PC-9 (cell line): ENCODE results near the gene ANKS1B. TPM values are rescaled to one million over a fixed set of nuclear protein-coding genes. Genes with fewer than 3 reads are reported as not detected.
"Not testable (repeated sequence)": the region's sequence is repeated elsewhere in the genome, so short reads cannot be mapped to it uniquely, and the experiment has no call there.

ENCODE experiments used
- BruUV-seq: library from RNA; stranded (reverse); fragments of 400-500 nt; replicated peaks from 2 replicates; lab custom pipeline; 2021; lab: Mats Ljungman, UMichigan
- CTCF ChIA-PET: fragments of 300-600 bp; sonication (Branson Sonifier 250); formaldehyde crosslinking; loops from one replicate; lab custom pipeline; 2022; ENCODE audit warnings: antibody characterized with exemption; lab: Charles Lee
- POLR2A ChIA-PET: fragments of 300-600 bp; sonication (Branson Sonifier 250); formaldehyde crosslinking; loops from one replicate; lab custom pipeline; 2022; ENCODE audit warnings: antibody characterized with exemption; ENCODE audit not compliant: unreplicated experiment; lab: Charles Lee
- DNase-seq, 2 experiments: peaks; one replicate each; pipeline versions ENCODE4 v3.0.0 to v3.0.0-alpha.2; 2015 to 2022; ENCODE audit warnings: mixed read lengths in 1 of 2
- H2AFZ ChIP-seq: fragments of 200-600 bp; sonication (generic); 2 replicates; pipeline ENCODE4 v1.8.1; 2017; ENCODE audit warnings: antibody characterized with exemption
- H3F3A ChIP-seq: fragments of 200-600 bp; sonication (generic); 2 replicates; pipeline ENCODE4 v1.8.1; 2017; ENCODE audit warnings: antibody characterized with exemption, mild to moderate bottlenecking, low read depth; ENCODE audit not compliant: insufficient read depth
- H3K27ac ChIP-seq: fragments of 200-600 bp; sonication (generic); 2 replicates; pipeline ENCODE4 v1.6.1; 2016; ENCODE audit warnings: mixed run types
- H3K27me3 ChIP-seq: fragments of 200-600 bp; sonication (generic); 2 replicates; pipeline ENCODE4 v1.6.1; 2016; ENCODE audit warnings: low read depth, mixed run types; ENCODE audit not compliant: insufficient read depth
- H3K36me3 ChIP-seq: fragments of 200-600 bp; sonication (generic); 2 replicates; pipeline ENCODE4 v1.6.1; 2016; ENCODE audit warnings: low read depth, mixed run types
- H3K4me1 ChIP-seq: fragments of 200-600 bp; sonication (generic); replicated peaks from 2 replicates; pipeline ENCODE4 v1.6.1; 2016; ENCODE audit warnings: mixed run types; ENCODE audit not compliant: insufficient read depth
- H3K4me2 ChIP-seq: fragments of 200-600 bp; sonication (generic); 2 replicates; pipeline ENCODE4 v1.6.1; 2017; ENCODE audit warnings: mixed run types
- H3K4me3 ChIP-seq: fragments of 200-600 bp; sonication (generic); 2 replicates; pipeline ENCODE4 v1.6.1; 2016; ENCODE audit warnings: mixed run types
- H3K79me2 ChIP-seq: fragments of 200-600 bp; sonication (generic); 2 replicates; pipeline ENCODE4 v1.6.1; 2017; ENCODE audit warnings: low read depth, mixed run types
- H3K9me2 ChIP-seq: fragments of 200-600 bp; sonication (generic); 2 replicates; pipeline ENCODE4 v1.8.1; 2017; ENCODE audit warnings: mild to moderate bottlenecking; ENCODE audit not compliant: insufficient read depth
- H3K9me3 ChIP-seq: fragments of 200-600 bp; sonication (generic); 2 replicates; pipeline ENCODE4 v1.8.1; 2016; ENCODE audit warnings: low read depth; ENCODE audit not compliant: insufficient read depth
- H4K20me1 ChIP-seq: fragments of 200-600 bp; sonication (generic); 2 replicates; pipeline ENCODE4 v1.8.1; 2017; ENCODE audit not compliant: insufficient read depth
- CTCF ChIP-seq: fragments of 200-600 bp; sonication (generic); conservative IDR thresholded peaks from 2 replicates; pipeline ENCODE4 v1.6.1; 2017; ENCODE audit warnings: mixed run types, antibody characterized with exemption, mild to moderate bottlenecking, moderate library complexity
- EZH2 ChIP-seq: fragments of 200-600 bp; sonication (generic); IDR thresholded peaks from 2 replicates; pipeline ENCODE4 v1.8.0; 2017; ENCODE audit warnings: antibody characterized with exemption, low read depth
- intact Hi-C: fragments of 100-400 bp; cut with micrococcal nuclease; formaldehyde crosslinking; loops from one replicate; pipeline ENCODE4 v1.10.0; 2022; ENCODE audit not compliant: unreplicated experiment
- total RNA-seq: library from RNA; stranded (reverse); gene quantifications from 2 replicates; pipeline ENCODE4 v1.2.3, GENCODE V29; 2021

Gene ANKS1B
- total RNA-seq, 1 experiment from 2014 or later: not detected

GRCh38 chr12:99250091-99250490 lies 734.6 kb downstream of the ANKS1B start:
- Histone ChIP-seq H3K27ac (no peak overlapping the region), H3K4me3 (no peak overlapping the region), H3K9me2 (no peaks in the 10 kb centered on the region), H3K4me2 (no peak overlapping the region), H3K9me3 (no peaks in the 10 kb centered on the region), H4K20me1 (no peaks in the 10 kb centered on the region), H3K36me3 (no peaks in the 10 kb centered on the region), H3K79me2 (no peaks in the 10 kb centered on the region), H3K27me3 (no peaks in the 10 kb centered on the region), H3F3A (no peaks in the 10 kb centered on the region), H3K4me1 (no peaks in the 10 kb centered on the region), H2AFZ (no peak overlapping the region)
- intact Hi-C loops: no loop called here
- TF ChIP-seq EZH2: no peak
- TF ChIP-seq CTCF: no peak
- CTCF ChIA-PET: no interaction called here
- DNase-seq: no peak
- POLR2A ChIA-PET: no interaction called here
- no TSS peak for BruUV-seq

DNA sequence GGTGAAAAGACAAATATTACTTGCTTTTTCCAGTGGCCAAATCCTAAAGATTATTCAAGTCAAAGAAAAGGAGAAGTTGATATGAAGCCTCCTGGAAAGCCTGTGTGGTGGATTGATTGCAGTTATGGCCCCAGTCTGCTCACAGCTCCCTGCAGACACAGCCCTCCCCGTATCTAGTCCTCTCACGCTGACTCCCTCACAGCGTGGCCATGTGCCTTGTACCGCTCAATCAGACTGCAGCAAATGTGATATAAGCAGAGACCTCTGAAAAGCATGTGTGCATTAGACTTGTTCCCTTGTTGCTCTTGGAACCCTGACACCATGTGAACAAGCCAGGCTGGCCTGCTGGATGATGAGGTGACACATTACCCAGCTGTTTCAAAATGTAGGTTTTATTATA lies 735.2 kb downstream of the ANKS1B start:
- DNase-seq: no peak
- no peaks in the 10 kb centered on the region for H3K27me3 ChIP-seq
- no peaks in the 10 kb centered on the region for H3K9me3 ChIP-seq
- POLR2A ChIA-PET: no interaction called here
- no peak overlapping the region for H3K27ac ChIP-seq
- no peak overlapping the region for H3K4me3 ChIP-seq
- intact Hi-C loops: no loop called here
- TF ChIP-seq CTCF (no peak), EZH2 (no peak)
- H3F3A ChIP-seq: no peaks in the 10 kb centered on the region
- CTCF ChIA-PET: no interaction called here
- H3K79me2 ChIP-seq: no peaks in the 10 kb centered on the region
- H3K4me1 ChIP-seq: no peaks in the 10 kb centered on the region
- H3K9me2 ChIP-seq: no peaks in the 10 kb centered on the region
- H4K20me1 ChIP-seq: no peaks in the 10 kb centered on the region
- H2AFZ ChIP-seq: no peak overlapping the region
- H3K4me2 ChIP-seq: no peak overlapping the region
- no TSS peak for BruUV-seq
- no peaks in the 10 kb centered on the region for H3K36me3 ChIP-seq

DNA sequence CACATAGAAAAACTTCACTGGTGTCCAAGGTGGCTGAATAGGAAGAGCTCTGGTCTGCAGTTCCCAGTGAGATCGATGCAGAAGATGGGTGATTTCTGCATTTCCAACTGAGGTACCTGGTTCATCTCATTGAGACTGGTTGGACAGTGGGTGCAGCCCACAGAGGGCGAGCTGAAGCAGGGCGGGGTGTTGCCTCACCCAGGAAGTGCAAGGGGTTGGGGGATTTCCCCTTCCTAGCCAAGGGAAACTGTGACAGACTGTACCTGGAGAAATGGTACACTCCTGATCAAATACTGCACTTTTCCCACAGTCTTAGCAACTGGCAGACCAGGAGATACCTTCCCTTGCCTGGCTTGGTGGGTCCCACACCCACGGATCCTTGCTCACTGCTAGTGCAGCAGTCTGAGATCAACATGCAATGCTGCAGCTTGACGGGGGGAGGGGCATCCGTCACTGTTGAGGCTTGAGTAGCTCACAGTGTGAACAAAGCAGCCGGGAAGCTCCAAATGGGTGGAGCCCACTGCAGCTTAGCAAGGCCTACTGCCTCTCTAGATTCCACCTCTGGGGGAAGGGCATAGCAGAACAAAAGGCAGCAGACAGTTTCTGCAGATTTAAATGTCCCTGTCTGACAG lies 746.7 kb downstream of the ANKS1B start:
- CTCF ChIA-PET, H4K20me1 ChIP-seq, H3K9me3 ChIP-seq, H3K4me3 ChIP-seq, H3K4me1 ChIP-seq, H3F3A ChIP-seq, intact Hi-C loops, H3K79me2 ChIP-seq, H3K27me3 ChIP-seq, BruUV-seq, POLR2A ChIA-PET, H2AFZ ChIP-seq, H3K4me2 ChIP-seq, H3K36me3 ChIP-seq, H3K27ac ChIP-seq, DNase-seq, H3K9me2 ChIP-seq: not testable (repeated sequence)

- Histone ChIP-seq H3K27ac (no peak overlapping the region), H4K20me1 (no peaks in the 10 kb centered on the region), H3K27me3 (no peaks in the 10 kb centered on the region), H3K36me3 (no peaks in the 10 kb centered on the region), H3K4me3 (no peak overlapping the region), H2AFZ (no peak overlapping the region), H3F3A (no peaks in the 10 kb centered on the region), H3K4me1 (no peaks in the 10 kb centered on the region), H3K4me2 (no peak overlapping the region), H3K79me2 (no peaks in the 10 kb centered on the region), H3K9me2 (no peaks in the 10 kb centered on the region), H3K9me3 (no peaks in the 10 kb centered on the region)
- POLR2A ChIA-PET: no interaction called here
- TF ChIP-seq EZH2 (no peak), CTCF (no peak)
- CTCF ChIA-PET: no interaction called here
- intact Hi-C loops: no loop called here
- no TSS peak for BruUV-seq
- no peak for DNase-seq
Observed at GRCh38 chr12:99235381-99235780, 749.4 kb downstream of the ANKS1B start.
